Activated T-cell treated with anti-CD3 and anti-CD28 coated beads, Interleukin-2, amount 50 U/mL, for 48 hours (primary cell): ENCODE results near the gene ADGRG6.
"Not testable (repeated sequence)": the region's sequence is repeated elsewhere in the genome, so short reads cannot be mapped to it uniquely, and the experiment has no call there.

ENCODE experiments used
- DNase-seq, 2 experiments: peaks; one replicate each; pipeline ENCODE4 v3.0.0-alpha.2; 2020

The ADGRG6 gene

DNA sequence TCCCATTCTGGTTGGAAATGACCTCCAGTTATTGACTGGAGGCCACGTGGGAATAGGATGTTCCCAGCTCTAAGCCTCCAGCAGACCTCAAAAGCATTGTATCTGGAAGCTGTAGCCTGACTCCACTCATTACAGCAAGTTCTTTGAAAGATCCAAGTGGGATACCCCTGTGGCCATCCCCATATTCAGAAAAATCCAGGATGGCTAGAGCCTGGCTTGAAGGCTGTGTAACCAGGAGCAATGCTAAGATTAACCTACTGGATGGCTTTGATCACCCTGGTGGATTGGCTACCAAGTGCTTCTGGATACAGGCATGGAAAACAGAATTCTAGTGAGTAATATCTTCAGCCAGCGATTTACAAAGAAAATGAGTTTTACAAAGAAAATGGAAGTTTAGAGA, 151.2 kb downstream of the ADGRG6 start:
- no peak for DNase-seq

DNA sequence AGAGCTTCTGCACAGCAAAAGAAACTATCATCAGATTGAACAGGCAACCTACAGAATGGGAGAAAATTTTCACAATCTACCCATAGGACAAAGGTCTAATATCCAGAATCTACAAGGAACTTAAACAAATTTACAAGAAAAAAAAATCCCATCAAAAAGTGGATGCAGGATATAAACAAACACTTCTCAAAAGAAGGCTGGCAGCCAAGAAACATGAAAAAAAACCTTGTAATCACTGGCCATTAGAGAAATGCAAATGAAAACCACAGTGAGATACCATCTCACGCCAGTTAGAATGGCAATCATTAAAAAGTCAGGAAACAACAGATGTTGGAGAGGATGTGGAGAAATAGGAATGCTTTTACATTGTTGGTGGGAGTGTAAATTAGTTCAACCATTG, 152.4 kb downstream of the ADGRG6 start:
- DNase-seq = not testable (repeated sequence)

DNA sequence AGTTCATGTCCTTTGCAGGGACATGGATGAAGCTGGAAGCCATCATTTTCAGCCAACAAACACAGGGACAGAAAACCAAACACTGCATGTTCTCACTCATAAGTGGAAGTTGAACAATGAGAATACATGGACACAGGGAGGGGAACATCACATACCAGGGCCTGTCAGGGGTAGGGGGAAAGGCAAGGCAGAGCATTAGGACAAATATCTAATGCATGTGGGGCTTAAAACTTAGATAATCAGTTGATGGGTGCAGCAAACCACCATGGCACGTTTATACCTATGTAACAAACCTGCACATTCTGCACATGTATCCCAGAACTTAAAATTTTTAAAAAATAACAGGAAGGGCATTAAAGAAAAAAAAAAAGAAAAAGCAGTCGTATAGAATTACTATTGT, 153.0 kb downstream of the ADGRG6 start:
- DNase-seq = not testable (repeated sequence)

DNA sequence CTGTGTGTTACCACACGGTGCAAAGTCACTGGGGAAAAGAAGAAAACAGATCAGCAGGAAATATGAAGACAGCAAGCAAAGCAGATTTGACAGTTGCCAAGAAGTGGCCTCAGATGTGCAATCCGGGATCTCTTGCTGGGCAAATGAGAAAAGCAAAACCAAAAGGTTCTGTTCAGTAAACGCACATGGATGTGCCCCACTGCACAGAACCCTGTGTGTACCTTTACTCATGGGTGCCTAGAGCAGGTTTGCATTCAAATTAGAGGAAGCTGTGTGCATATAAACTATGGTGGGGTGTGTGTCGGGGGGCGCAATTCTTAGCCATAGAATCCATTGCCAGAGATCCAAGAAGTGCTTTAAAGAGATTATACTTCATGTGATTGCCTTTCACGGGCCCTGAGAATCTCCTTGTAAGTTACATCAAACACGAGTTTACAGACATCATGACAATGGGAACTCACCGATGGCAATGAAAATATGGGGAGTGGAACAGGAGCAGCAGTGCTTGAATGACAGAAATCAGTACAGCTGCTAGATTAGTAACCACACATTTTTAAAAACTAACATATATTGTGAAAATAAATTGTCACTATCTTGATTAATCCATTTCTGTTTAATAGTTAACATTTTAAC, 154.3 kb downstream of the ADGRG6 start:
- DNase-seq = no peak

DNA sequence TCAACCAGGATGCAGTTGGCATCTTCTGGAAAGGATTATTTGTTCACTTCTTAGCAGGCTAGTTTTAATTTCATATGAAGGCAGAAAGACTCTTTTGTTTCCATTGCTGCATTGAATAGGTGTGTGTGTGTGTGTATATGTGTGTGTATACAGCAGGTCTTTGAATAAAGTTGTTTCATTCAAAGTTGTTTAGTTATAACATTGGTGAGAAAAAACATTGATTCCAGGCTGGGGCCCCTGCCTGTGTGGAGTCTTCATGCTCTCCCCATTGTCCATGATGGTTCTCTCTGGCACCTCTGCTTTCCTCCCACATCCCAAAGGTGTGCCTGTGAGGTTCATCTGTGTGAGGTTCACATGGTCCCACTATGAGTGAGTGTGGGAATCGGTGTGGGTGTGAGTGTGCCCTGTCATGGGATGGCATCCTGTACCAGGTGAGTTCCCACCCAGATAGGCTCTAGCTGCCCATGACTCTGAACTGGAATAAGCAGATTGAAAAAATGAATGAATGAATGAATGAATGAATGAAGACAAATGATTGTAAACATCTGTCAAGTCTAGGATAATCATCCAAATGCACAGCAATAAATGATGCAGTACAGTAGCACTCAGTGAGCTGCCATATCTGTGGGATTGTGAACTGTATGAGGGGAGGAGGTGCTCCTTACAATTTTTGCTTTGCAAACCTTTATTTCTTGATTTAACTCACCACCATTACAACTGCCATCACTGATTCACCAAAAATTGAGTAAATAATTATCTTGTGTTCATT, 156.0 kb downstream of the ADGRG6 start:
- DNase-seq = no peak

DNA sequence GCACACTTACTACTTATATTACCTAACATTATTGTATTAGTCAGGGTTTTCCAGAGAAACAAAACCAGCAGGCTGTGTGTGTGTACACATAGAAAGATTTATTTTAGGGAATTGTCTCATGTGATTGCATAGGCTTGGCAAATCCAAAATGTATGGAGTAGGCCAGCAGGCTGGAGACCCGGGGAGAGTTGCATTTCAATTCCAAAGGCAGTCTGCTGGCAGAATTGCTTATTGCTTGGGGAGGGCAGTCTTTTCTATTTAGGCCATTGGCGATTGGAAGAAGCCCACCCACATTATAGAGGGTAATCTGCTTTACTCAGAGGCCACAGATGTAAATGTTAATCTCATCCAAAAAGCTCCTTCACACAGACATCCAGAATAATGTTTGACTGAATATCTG, 157.0 kb downstream of the ADGRG6 start:
- no peak for DNase-seq

DNA sequence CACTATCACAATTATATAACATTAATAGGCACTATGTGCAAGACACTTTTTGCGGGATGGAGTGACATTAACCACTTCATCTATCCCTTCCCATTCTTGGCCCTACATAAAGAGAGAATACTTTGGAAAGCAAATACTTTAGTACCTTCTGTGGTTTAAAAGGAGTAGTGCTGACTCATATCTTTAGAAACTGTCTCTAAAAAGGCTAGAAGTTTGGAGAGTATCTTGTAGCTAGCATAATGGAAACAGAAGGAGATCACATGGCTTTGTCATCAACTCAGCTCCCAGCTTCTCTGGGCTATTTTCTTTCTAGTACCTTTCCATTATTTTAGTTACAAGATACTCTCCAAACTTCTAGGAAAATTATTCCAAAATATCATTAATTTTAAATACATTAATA, 157.5 kb downstream of the ADGRG6 start:
- no peak for DNase-seq

DNA sequence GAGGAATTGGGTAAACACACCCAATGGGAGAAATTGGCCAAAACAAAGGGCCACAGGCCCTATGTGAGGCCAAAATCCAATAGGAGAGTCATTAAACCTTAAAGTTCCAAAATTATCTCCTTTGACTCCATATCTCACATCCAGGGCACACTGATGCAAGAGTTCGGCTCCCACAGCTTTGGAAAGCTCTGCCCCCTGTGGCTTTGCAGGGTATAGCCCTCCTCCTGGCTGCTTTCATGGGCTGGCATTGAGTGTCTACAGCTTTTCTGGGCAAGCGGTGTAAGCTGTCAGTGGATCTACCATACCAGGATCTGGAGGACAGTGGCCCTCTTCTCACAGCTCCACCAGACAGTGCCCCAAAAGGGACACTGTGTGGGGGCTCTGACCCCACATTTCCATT, 160.5 kb downstream of the ADGRG6 start:
- no peak for DNase-seq

DNA sequence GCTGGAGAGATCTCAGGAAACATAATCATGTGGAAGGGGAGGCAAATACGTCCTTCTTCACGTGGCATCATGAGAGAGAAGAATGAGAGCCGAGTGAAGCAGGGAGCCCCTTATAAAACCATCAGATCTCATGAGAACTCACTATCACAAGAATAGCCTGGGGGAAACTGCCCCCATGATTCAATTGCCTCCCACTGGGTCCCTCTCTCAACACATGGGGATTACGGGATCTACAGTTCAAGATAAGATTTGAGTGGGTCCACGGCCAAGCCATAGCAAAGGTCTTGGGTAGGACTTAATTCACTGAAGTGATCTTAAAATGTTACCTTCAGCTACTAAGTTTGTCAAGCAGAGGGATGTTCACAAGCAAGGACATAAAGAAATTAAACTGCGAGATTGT, 162.2 kb downstream of the ADGRG6 start:
- DNase-seq = no peak

DNA sequence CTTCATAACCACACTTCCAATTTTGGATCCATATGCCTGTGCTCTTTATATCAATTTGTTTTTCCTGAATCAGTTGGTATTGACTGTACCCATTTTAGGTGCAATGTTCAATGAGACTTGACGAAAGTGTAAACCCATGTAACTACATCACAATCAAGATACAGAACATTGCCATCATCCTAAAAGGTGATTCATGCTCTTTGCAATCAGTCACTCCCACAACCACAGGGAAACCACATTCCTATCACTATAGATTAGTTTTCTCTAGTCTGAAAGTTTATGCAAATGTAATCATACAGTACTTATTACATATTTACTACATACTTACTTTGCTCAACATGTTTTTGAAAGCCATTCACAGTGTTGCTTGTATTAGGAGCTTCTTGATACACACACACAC, 167.4 kb downstream of the ADGRG6 start:
- DNase-seq = no peak

DNA sequence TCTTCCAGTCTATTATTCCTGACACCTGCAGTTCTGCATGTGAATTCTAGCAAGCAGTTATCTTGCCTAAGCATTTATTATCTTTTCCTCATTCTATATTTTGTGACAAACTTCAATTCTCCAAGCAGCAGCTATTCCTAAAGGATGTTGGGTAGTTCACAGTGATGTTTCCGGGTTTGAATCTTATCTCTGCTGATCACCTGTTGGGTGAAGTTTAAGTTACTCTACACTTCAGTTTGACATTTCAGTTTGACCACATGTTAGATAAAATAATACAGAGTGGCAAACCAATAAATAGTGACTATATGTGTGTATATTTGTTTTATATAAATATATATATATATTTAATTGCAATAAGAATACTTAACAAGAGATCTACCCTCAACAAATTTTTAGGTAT, 168.6 kb downstream of the ADGRG6 start:
- DNase-seq = no peak

DNA sequence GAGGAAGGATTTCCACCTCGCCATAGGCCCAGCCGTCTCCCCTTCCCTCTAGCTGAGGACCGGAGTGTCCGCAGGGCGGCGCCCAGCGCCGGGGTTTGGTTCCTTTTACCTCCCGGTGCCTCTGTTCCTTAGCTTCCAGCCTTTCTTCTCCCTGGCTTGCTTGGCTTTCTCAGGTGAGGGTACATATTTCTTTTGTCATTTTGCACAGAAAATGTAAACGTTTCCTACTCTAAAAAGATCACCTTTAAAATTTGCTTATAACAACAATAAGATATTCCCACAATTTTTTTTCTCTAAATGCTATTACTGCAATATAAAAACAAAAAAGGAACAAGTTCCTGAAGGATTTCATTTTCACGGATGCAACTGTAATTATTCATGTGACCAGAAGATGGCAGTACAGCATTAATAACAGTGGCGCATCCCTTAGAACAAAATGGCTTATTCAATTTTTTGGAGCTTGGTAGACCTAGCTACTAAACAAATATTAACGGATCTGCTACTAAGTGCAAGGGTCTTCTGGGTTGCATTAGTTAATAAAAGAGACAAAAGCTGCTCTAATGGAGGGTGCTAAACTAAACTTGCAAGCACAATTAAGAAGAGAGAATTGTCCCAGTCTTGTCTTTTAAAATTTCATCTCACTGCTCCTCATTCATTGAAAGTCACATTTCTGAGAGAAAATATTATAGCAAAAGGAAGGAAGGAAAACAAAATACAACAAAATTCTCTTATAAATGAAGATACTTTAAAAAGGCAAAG, 172.9 kb downstream of the ADGRG6 start:
- DNase-seq = no peak

DNA sequence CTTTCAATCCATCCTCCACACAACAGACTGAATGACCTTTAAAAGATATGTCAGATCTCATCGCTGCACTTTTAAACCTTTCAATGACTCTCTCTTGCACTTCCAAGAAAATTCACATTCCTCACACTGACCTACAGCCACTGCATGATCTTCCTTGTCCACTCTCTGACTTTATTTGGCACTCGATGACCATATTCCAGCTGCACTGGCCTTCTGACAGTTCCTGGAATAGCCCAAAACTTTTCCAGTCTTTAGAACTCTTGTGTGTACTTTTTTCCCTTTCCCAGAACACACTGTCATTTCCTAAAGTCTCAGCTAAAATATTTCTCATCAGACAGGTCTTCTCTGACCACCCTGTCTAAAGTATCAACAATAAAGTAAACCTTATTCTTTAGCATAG, 174.6 kb downstream of the ADGRG6 start:
- DNase-seq = no peak

DNA sequence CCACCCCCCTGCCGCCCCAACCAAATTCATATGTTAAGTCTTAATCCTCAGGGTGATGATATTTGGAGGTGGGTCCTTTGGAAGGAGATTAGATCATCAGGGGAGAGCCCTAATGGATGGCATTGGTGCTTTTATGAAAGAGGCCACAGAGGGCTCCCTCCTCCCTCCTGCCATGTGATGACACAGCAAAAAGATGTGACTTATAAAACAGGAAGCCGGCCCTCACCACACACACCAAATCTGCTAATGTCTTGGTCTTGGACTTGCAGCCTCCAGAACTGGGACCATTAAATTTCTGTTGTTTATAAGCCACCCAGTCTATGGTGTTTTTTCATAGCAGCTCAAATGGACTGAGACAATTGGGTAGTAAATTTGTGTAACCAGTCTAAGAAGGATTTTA, 176.3 kb downstream of the ADGRG6 start:
- no peak for DNase-seq

DNA sequence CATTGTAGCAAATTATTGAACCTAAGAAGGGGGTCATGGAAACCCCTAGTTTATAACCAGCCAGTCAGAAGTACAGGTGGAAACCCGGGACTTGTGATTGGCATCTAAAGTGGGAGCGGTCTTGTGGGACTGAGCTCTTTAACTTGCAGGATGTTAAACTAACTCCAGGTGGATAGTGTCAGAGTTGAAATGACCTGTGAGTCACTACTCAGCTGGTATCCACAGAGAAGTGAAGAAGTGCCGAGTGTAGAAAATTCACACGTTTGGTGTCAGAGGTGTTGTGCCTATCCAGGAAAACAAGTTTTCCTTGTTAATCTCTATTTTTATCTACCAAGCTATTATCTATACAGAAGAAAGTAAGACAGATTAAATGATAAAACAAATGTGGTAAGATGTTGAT, 179.7 kb downstream of the ADGRG6 start:
- DNase-seq = no peak

DNA sequence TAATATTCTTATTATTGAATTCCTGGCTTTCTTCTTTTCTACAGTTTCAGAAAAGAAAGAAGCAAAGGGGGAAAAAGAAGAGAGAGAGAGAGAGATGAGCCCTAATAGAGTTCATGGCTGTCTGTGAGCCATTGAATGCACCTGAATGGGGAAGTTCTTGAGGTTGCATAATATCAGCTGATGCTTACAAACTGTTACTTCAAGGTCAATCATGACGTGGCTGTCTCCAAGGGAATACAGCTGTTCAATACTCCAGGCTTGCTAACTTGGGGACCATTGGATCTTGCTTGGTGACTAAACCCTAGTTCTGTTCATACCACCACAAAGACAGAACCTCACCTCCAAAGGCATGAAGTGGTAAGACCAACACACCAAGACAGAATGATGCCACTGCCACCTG, 180.4 kb downstream of the ADGRG6 start:
- no peak for DNase-seq

DNA sequence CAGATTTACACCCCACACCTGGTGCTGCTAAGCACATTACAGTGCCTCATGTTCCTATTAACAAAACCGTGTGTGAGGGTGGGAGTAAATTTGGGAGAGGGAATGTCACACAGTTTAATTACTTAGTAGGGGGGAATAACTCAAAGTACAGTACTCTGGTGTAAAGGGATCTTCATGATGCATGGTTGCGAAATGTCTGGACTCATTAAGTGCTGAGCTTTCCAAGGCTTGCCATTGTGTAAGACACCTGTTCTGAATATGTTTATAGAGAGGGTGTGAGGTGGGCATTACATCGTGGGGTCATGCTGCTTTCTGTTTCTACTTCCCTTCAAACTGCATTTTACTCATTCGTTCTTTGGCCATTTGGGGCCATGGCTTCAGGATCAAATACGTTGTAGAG, 181.2 kb downstream of the ADGRG6 start:
- DNase-seq = no peak

DNA sequence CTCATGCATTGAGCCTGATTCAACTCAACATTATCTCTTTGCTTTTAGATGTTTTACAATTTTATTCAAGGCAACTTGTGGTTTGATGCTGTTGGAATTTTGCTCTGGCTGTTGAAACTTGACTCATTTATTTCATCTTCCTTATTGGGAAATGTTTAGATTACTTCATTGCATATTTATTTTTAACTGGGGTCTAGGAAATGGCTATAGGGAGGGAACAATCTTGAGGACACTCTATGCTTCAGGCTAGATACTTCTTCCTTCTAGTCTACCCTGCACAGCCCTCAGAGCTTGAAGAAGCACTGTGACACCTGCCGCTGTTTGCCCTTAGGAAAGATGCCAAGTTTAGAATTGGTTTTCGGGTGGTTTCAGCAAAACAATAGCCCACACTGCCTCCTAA, 183.4 kb downstream of the ADGRG6 start:
- DNase-seq = no peak

DNA sequence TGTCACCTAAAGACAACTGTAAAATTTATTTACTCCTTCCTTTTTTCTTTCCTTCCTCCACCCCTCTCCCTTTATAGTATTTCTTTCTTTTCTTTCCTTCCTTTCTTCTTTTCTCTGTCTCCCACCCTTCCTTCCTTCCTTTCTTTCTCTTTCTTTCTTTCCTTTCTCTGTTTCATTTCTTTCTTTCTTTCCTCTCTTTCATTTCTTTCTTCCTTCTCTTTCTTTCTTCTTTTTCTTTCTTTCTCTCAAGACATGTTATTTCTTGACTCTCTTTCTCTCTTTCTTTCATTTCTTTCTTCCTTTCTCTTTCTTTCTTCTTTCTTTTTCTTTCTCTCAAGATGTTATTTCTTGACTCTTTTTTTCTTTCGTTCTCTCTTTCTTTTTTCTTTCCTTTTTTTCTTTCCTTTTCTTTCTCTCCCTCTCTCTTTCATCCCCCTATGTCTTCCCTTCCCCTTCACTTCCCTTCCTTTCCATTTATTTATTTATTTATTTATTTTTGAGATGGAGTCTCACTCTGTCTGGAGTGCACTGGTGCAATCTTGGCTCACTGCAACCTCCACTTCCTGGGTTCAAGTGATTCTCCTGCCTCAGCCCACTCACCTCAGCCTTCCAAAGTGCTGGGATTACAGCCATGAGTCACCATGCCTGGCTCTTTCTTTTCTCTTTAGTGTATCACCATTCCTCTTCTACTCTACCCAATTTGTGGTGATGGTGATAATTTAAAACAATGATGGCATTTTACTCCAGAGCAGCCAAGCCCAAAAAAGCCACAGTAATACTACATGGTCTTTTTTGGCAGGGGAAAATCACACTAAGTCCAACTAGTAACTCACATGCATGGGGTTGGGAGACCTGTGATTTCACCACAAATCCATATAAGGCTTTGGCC, 188.2 kb downstream of the ADGRG6 start:
- DNase-seq = no peak
